HEK293 (cell line): ENCODE data around the gene CDK9.

ENCODE experiments used
- CTCF ChIP-seq: fragments of 450-650 bp; formaldehyde crosslinking; IDR thresholded peaks from 2 replicates; pipeline ENCODE4 v1.5.1; 2016; ENCODE audit warnings: missing biosample characterization, missing genetic modification characterization
- KLF16 ChIP-seq: fragments of 450-650 bp; formaldehyde crosslinking; IDR thresholded peaks from 2 replicates; pipeline ENCODE4 v1.5.1; 2017; ENCODE audit warnings: missing biosample characterization, missing genetic modification characterization
- PBX3 ChIP-seq: sonication (generic); formaldehyde crosslinking; IDR thresholded peaks from 2 replicates; pipeline ENCODE4 v1.8.1; 2022; ENCODE audit warnings: mild to moderate bottlenecking, moderate library complexity, missing genetic modification reagents
- TCF7L2 ChIP-seq: IDR thresholded peaks from 2 replicates; pipeline ENCODE4 v1.6.1; 2011; ENCODE audit warnings: low read depth, mild to moderate bottlenecking, inconsistent platforms, low read length, moderate library complexity, borderline replicate concordance
- YY1 ChIP-seq: fragments of 450-650 bp; formaldehyde crosslinking; IDR thresholded peaks from 2 replicates; pipeline ENCODE4 v1.5.1; 2018; ENCODE audit warnings: missing biosample characterization, missing genetic modification characterization
- ZFP41 ChIP-seq: fragments of 450-650 bp; formaldehyde crosslinking; IDR thresholded peaks from 2 replicates; pipeline ENCODE4 v1.5.1; 2016; ENCODE audit warnings: missing biosample characterization, missing genetic modification characterization, borderline replicate concordance
- ZNF114 ChIP-seq: fragments of 450-650 bp; formaldehyde crosslinking; IDR thresholded peaks from 2 replicates; pipeline ENCODE4 v1.5.0; 2017; ENCODE audit warnings: missing biosample characterization, missing genetic modification characterization
- ZNF133 ChIP-seq: fragments of 450-650 bp; formaldehyde crosslinking; IDR thresholded peaks from 2 replicates; pipeline ENCODE4 v1.5.1; 2016; ENCODE audit warnings: missing biosample characterization, missing genetic modification characterization
- ZNF223 ChIP-seq: fragments of 450-650 bp; formaldehyde crosslinking; IDR thresholded peaks from 2 replicates; pipeline ENCODE4 v1.5.1; 2016; ENCODE audit warnings: missing biosample characterization, missing genetic modification characterization
- ZNF426 ChIP-seq: fragments of 450-650 bp; formaldehyde crosslinking; IDR thresholded peaks from 2 replicates; pipeline ENCODE4 v1.5.1; 2017; ENCODE audit warnings: missing biosample characterization, missing genetic modification characterization, mild to moderate bottlenecking, inconsistent platforms, moderate library complexity
- ZNF488 ChIP-seq: fragments of 450-650 bp; formaldehyde crosslinking; IDR thresholded peaks from 2 replicates; pipeline ENCODE4 v1.5.1; 2016; ENCODE audit warnings: missing biosample characterization, missing genetic modification characterization
- ZNF585B ChIP-seq: fragments of 450-650 bp; formaldehyde crosslinking; IDR thresholded peaks from 2 replicates; pipeline ENCODE4 v1.5.1; 2016; ENCODE audit warnings: missing biosample characterization, missing genetic modification characterization
- ZSCAN18 ChIP-seq: fragments of 450-650 bp; formaldehyde crosslinking; IDR thresholded peaks from 2 replicates; pipeline ENCODE4 v1.5.1; 2016; ENCODE audit warnings: missing biosample characterization, missing genetic modification characterization

- TF ChIP-seq ZSCAN18, result no peak
- TF ChIP-seq ZNF114 (tag by site-specific recombination), result no peak
- no peak for TF ChIP-seq CTCF (tag by site-specific recombination)
- no peak for TF ChIP-seq ZNF133
- no peak for TF ChIP-seq PBX3 (CRISPR knock-in tag)
- no peak for TF ChIP-seq ZFP41 (tag by site-specific recombination)
- no peak for TF ChIP-seq ZNF585B
- no peak for TF ChIP-seq ZNF426
- no peak for TF ChIP-seq KLF16 (tag by site-specific recombination)
- TF ChIP-seq YY1, result no peak
- TF ChIP-seq ZNF488 (tag by site-specific recombination), result no peak
- TF ChIP-seq TCF7L2, result no peak
- no peak for TF ChIP-seq ZNF223 (tag by site-specific recombination)
These were observed 30.5 kb upstream of the CDK9 start for GRCh38 chr9:127755061-127756060.
